Measurements from ENCODE around the gene MALSU1.

DNA sequence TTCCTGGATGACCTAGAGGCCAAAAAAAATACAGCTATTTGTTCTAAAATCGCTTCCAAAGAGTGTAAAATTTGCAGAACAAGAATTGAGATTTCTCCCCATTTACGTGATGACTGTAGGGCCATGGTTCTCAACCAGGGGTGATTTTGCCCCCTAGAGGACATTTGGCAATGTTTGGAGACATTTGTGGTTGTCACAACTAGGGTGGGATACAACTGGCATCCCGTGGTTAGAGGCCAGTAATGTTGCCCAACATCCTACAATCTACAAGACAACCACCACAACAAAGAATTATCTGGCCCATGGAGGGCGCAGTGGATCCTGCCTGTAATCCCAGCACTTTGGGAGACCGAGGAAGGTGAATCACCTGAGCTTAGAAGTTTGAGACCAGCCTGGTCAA is 22.8 kb upstream of the MALSU1 start:
- TF ChIP-seq, protein P1, sequence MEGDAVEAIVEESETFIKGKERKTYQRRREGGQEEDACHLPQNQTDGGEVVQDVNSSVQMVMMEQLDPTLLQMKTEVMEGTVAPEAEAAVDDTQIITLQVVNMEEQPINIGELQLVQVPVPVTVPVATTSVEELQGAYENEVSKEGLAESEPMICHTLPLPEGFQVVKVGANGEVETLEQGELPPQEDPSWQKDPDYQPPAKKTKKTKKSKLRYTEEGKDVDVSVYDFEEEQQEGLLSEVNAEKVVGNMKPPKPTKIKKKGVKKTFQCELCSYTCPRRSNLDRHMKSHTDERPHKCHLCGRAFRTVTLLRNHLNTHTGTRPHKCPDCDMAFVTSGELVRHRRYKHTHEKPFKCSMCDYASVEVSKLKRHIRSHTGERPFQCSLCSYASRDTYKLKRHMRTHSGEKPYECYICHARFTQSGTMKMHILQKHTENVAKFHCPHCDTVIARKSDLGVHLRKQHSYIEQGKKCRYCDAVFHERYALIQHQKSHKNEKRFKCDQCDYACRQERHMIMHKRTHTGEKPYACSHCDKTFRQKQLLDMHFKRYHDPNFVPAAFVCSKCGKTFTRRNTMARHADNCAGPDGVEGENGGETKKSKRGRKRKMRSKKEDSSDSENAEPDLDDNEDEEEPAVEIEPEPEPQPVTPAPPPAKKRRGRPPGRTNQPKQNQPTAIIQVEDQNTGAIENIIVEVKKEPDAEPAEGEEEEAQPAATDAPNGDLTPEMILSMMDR (CRISPR knock-in tag; IDR thresholded peaks at IDR 0.05), result peak; percentile 40
- TF ChIP-seq, protein P2, sequence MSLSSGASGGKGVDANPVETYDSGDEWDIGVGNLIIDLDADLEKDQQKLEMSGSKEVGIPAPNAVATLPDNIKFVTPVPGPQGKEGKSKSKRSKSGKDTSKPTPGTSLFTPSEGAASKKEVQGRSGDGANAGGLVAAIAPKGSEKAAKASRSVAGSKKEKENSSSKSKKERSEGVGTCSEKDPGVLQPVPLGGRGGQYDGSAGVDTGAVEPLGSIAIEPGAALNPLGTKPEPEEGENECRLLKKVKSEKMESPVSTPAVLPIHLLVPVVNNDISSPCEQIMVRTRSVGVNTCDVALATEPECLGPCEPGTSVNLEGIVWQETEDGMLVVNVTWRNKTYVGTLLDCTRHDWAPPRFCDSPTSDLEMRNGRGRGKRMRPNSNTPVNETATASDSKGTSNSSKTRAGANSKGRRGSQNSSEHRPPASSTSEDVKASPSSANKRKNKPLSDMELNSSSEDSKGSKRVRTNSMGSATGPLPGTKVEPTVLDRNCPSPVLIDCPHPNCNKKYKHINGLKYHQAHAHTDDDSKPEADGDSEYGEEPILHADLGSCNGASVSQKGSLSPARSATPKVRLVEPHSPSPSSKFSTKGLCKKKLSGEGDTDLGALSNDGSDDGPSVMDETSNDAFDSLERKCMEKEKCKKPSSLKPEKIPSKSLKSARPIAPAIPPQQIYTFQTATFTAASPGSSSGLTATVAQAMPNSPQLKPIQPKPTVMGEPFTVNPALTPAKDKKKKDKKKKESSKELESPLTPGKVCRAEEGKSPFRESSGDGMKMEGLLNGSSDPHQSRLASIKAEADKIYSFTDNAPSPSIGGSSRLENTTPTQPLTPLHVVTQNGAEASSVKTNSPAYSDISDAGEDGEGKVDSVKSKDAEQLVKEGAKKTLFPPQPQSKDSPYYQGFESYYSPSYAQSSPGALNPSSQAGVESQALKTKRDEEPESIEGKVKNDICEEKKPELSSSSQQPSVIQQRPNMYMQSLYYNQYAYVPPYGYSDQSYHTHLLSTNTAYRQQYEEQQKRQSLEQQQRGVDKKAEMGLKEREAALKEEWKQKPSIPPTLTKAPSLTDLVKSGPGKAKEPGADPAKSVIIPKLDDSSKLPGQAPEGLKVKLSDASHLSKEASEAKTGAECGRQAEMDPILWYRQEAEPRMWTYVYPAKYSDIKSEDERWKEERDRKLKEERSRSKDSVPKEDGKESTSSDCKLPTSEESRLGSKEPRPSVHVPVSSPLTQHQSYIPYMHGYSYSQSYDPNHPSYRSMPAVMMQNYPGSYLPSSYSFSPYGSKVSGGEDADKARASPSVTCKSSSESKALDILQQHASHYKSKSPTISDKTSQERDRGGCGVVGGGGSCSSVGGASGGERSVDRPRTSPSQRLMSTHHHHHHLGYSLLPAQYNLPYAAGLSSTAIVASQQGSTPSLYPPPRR (CRISPR knock-in tag; IDR thresholded peaks at IDR 0.05; ENCODE audit: borderline replicate concordance), result no peak
- TF ChIP-seq BRCA1 (CRISPR knock-in tag; IDR thresholded peaks at IDR 0.05), result no peak
- no peak for TF ChIP-seq MAZ (IDR thresholded peaks at IDR 0.05; ENCODE audit: borderline replicate concordance, low read depth, low read length)
- TF ChIP-seq MAZ (CRISPR knock-in tag; IDR thresholded peaks at IDR 0.05; ENCODE audit: low read depth), result no peak
- TF ChIP-seq, protein P3, sequence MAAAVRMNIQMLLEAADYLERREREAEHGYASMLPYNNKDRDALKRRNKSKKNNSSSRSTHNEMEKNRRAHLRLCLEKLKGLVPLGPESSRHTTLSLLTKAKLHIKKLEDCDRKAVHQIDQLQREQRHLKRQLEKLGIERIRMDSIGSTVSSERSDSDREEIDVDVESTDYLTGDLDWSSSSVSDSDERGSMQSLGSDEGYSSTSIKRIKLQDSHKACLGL (CRISPR knock-in tag; IDR thresholded peaks at IDR 0.05), result no peak
- no peak for TF ChIP-seq NFATC3 (CRISPR knock-in tag; IDR thresholded peaks at IDR 0.05)
- TF ChIP-seq, protein P4, sequence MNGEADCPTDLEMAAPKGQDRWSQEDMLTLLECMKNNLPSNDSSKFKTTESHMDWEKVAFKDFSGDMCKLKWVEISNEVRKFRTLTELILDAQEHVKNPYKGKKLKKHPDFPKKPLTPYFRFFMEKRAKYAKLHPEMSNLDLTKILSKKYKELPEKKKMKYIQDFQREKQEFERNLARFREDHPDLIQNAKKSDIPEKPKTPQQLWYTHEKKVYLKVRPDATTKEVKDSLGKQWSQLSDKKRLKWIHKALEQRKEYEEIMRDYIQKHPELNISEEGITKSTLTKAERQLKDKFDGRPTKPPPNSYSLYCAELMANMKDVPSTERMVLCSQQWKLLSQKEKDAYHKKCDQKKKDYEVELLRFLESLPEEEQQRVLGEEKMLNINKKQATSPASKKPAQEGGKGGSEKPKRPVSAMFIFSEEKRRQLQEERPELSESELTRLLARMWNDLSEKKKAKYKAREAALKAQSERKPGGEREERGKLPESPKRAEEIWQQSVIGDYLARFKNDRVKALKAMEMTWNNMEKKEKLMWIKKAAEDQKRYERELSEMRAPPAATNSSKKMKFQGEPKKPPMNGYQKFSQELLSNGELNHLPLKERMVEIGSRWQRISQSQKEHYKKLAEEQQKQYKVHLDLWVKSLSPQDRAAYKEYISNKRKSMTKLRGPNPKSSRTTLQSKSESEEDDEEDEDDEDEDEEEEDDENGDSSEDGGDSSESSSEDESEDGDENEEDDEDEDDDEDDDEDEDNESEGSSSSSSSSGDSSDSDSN (CRISPR knock-in tag; IDR thresholded peaks at IDR 0.05), result no peak
- TF ChIP-seq KDM5B (CRISPR knock-in tag; IDR thresholded peaks at IDR 0.05; ENCODE audit: borderline replicate concordance), result no peak
- no peak for TF ChIP-seq GATAD2A (CRISPR knock-in tag; IDR thresholded peaks at IDR 0.05)
